AG09309 (cell line): ENCODE measurements around the gene KIFC1.

ENCODE experiments used
- DNase-seq: peaks from one replicate; pipeline ENCODE4 v3.0.0-alpha.2; 2010; ENCODE audit warnings: low read depth
- H3K4me3 ChIP-seq: 2 replicates; pipeline ENCODE4 v1.5.1; 2011; ENCODE audit warnings: mild to moderate bottlenecking, low read depth, low read length, moderate library complexity; ENCODE audit not compliant: control insufficient read depth
- CTCF ChIP-seq: IDR thresholded peaks from 2 replicates; pipeline ENCODE4 v1.5.1; 2011; ENCODE audit warnings: mild to moderate bottlenecking, low read depth, low read length, inconsistent platforms; ENCODE audit not compliant: insufficient read depth, control insufficient read depth; ENCODE audit errors: missing control alignments

The KIFC1 gene

DNA sequence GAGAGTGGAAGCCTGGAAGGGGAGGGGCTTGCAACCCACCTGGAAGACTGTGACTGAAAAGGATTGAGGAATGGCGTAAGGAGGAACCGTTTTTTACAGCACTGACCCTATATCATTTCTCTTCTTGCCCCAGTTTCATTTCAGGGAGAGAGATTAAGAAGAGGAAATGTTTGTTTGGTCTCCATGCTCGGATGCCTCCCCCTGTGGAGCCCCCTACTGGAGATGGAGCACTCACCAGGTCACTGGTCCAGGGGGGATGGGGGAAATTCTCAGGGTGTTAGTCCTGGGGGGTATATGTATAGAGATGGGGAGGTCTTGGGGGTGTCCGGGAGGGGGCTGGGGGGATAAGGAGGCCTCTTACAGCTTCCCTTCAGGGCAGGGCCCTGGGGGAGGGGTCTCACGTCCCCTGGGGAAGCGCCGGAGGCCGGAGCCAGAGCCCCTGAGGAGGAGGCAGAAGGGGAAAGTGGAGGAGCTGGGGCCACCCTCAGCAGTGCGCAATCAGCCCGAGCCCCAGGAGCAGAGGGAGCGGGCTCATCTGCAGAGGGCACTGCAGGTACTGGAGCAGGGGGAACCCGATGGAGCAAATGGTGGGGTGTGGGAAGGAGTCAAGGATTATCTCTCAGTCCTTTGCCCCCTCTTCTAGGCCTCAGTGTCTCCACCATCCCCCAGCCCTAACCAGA, 23.1 kb downstream of the KIFC1 start:
- peak; percentile 49 for TF ChIP-seq CTCF
- H3K4me3 ChIP-seq = no peak overlapping the region
- DNase-seq = no peak

GRCh38 chr6:33415831-33416230, 24.2 kb downstream of the KIFC1 start:
- peak overlapping the region; percentile 82 for H3K4me3 ChIP-seq
- no peak for DNase-seq
- TF ChIP-seq CTCF = no peak

GRCh38 chr6:33416386-33417127, 24.9 kb downstream of the KIFC1 start:
- DNase-seq = no peak
- no peak for TF ChIP-seq CTCF
- peak overlapping the region; percentile 82 for H3K4me3 ChIP-seq

DNA sequence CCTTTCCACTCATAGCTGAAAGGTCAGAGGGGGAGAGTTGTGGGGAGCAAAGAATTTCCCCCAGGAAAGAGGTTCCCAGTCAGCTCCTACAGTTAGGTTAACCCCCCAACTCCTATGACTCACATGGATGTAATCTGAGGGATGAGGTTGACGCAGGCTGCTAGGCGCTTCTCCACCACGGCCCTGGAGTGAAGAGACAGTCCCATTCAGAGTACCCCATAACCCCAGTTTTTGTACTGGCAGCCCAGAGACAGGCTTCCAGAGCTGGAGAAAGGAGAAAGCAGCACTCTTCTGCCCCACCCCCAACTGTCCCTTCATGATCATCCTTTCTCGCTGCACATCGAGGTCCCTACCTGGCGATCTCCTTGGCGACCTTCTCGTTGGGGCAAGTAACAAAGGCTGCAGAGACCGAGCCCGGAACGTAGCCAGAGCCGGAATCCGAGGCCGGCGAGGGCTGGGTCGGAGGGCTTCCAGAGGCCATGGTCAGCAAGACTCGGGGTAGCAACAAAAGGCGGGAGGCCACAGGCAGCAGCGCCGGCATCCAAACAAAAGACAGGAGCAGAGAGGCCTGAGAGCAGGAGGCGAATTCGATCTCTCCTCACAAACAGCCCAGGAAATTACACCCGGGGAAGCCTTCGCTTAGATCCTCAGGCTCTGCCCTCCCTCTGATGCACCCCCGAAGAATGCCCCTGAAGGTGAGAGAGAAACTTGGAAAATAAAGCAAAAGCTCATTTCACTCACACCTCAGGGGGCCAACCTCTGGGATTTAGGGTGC, 25.7 kb downstream of the KIFC1 start:
- H3K4me3 ChIP-seq = peak overlapping the region; percentile 82
- no peak for TF ChIP-seq CTCF
- peak; percentile 63 for DNase-seq

DNA sequence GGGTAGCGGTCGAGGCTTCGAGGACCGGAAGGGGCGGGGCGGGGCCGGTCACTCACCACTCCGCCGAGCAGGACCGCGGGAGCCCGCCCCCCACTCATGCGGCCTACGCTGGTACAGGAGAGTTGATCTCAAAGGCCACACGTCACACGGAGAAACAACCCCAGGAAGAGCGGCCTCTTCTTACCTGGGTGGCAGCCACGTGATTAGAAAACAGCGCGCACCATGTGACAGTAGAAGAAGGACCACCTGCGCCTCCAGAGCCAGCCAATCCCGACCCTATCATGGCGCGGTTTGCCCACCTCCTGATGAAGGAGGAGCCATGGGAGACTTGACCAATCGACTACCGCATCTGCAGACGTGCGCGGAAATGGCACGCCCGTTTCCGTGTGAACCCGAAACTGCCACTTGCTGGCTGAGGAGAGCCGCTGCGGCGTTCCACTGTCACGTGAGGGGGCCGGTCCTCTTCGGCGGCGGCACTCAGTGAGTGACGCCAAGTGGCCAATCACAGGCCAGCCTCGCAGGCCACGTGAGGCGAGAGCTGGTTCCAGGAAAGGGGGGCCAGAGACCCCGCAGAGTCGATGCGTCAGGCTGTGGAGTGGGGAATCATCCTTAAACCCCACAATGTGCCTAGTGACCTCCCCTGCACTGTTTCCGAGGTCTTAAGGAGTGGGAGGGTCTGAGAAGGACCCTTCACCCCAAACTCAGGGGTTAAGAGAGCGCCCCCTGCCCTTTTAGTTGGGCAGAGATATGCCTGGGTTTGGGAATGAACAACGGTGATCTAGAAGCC, 26.5 kb downstream of the KIFC1 start, which contains the start of gene CUTA:
CUTA (minus strand) TSS at position 205 of the 787 bp plus-strand sequence; CDS start at position 98, 107 bp downstream.
- peak within 1 kb of the TSS; percentile 82 for H3K4me3 ChIP-seq
- DNase-seq = peak; percentile 99
- TF ChIP-seq CTCF = peak; percentile 25
